H9 (cell line): ENCODE data around the gene PHLDB1. TPM values are rescaled to one million over a fixed set of nuclear protein-coding genes. Genes with fewer than 3 reads are reported as not detected.
A peak's percentile ranks its signal among the peaks of the same experiment; 100 is the strongest.
"Not testable (repeated sequence)": the region's sequence is repeated elsewhere in the genome, so short reads cannot be mapped to it uniquely, and the experiment has no call there.

Experiments used
- DNase-seq: peaks from one replicate; pipeline ENCODE4 v3.0.0-alpha.2; 2017
- H2AFZ ChIP-seq: one replicate; pipeline ENCODE4 v1.6.1; 2013; ENCODE audit warnings: mild to moderate bottlenecking, low read length, control low read depth, moderate library complexity
- H2AK5ac ChIP-seq: 2 replicates; pipeline ENCODE4 v1.6.1; 2013; ENCODE audit warnings: low read length, control low read depth, mixed read lengths; ENCODE audit not compliant: insufficient read length
- H2BK120ac ChIP-seq: one replicate; pipeline ENCODE4 v1.6.1; 2013; ENCODE audit warnings: low read depth, mild to moderate bottlenecking, low read length, control low read depth, inconsistent platforms; ENCODE audit not compliant: poor library complexity, severe bottlenecking
- H2BK12ac ChIP-seq: 2 replicates; pipeline ENCODE4 v1.6.1; 2013; ENCODE audit warnings: low read length, control low read depth, mixed read lengths, low read depth; ENCODE audit not compliant: insufficient read length
- H2BK15ac ChIP-seq: 2 replicates; pipeline ENCODE4 v1.6.1; 2013; ENCODE audit warnings: low read depth, low read length, control low read depth
- H2BK20ac ChIP-seq: one replicate; pipeline ENCODE4 v1.6.1; 2013; ENCODE audit warnings: low read depth, mild to moderate bottlenecking, low read length, control low read depth, inconsistent platforms; ENCODE audit not compliant: poor library complexity, severe bottlenecking
- H2BK5ac ChIP-seq: 2 replicates; pipeline ENCODE4 v1.6.1; 2013; ENCODE audit warnings: low read length, control low read depth, mixed read lengths; ENCODE audit not compliant: insufficient read length
- H3K14ac ChIP-seq: 2 replicates; pipeline ENCODE4 v1.6.1; 2013; ENCODE audit warnings: low read length, control low read depth; ENCODE audit not compliant: insufficient read depth
- H3K18ac ChIP-seq: 2 replicates; pipeline ENCODE4 v1.6.1; 2013; ENCODE audit warnings: low read depth, mild to moderate bottlenecking, mixed read lengths, low read length, control low read depth; ENCODE audit not compliant: insufficient read length
- H3K23ac ChIP-seq: 2 replicates; pipeline ENCODE4 v1.6.1; 2013; ENCODE audit warnings: low read length, control low read depth, mixed read lengths, low read depth; ENCODE audit not compliant: insufficient read length
- H3K23me2 ChIP-seq: 2 replicates; pipeline ENCODE4 v1.6.1; 2013; ENCODE audit warnings: low read depth, mild to moderate bottlenecking, mixed read lengths, low read length, control low read depth; ENCODE audit not compliant: insufficient read length, poor library complexity, severe bottlenecking
- H3K27ac ChIP-seq: 2 replicates; pipeline ENCODE4 v1.5.1; 2013; ENCODE audit warnings: low read length, control low read depth, mixed read lengths, low read depth; ENCODE audit not compliant: insufficient read length
- H3K27me3 ChIP-seq: 2 replicates; pipeline ENCODE4 v1.6.1; 2013; ENCODE audit warnings: low read length, control low read depth, inconsistent platforms; ENCODE audit not compliant: insufficient read depth
- H3K4ac ChIP-seq: 2 replicates; pipeline ENCODE4 v1.6.1; 2013; ENCODE audit warnings: low read depth, mild to moderate bottlenecking, control low read depth, inconsistent platforms, low read length, moderate library complexity
- H3K4me1 ChIP-seq: 2 replicates; pipeline ENCODE4 v1.6.1; 2013; ENCODE audit warnings: low read length, control low read depth, inconsistent platforms; ENCODE audit not compliant: insufficient read depth
- H3K4me2 ChIP-seq: 2 replicates; pipeline ENCODE4 v1.6.1; 2013; ENCODE audit warnings: low read length, control low read depth, mixed read lengths; ENCODE audit not compliant: insufficient read length, insufficient read depth
- H3K56ac ChIP-seq: 2 replicates; pipeline ENCODE4 v1.6.1; 2013; ENCODE audit warnings: low read depth, mild to moderate bottlenecking, mixed read lengths, low read length, control low read depth; ENCODE audit not compliant: insufficient read length
- H3K79me1 ChIP-seq: 2 replicates; pipeline ENCODE4 v1.6.1; 2013; ENCODE audit warnings: low read depth, mild to moderate bottlenecking, moderate library complexity, low read length, control low read depth, inconsistent platforms; ENCODE audit not compliant: insufficient read depth, poor library complexity, severe bottlenecking
- H3K79me2 ChIP-seq: 2 replicates; pipeline ENCODE4 v1.6.1; 2013; ENCODE audit warnings: low read length, control low read depth, inconsistent platforms; ENCODE audit not compliant: insufficient read depth
- H3K9ac ChIP-seq: 2 replicates; pipeline ENCODE4 v1.6.1; 2013; ENCODE audit warnings: low read length, control low read depth, mixed read lengths; ENCODE audit not compliant: insufficient read length; ENCODE audit errors: extremely low read depth
- H3K9me3 ChIP-seq: one replicate; pipeline ENCODE4 v1.6.1; 2013; ENCODE audit warnings: low read depth, low read length, inconsistent platforms; ENCODE audit not compliant: control insufficient read depth
- H3T11ph ChIP-seq: one replicate; pipeline ENCODE4 v1.6.1; 2013; ENCODE audit warnings: mild to moderate bottlenecking, low read length, control low read depth, inconsistent platforms
- H4K20me1 ChIP-seq: one replicate; pipeline ENCODE4 v1.6.1; 2013; ENCODE audit not compliant: control insufficient read depth, insufficient read length, insufficient read depth
- H4K5ac ChIP-seq: 2 replicates; pipeline ENCODE4 v1.6.1; 2013; ENCODE audit warnings: low read depth, mild to moderate bottlenecking, mixed read lengths, low read length, control low read depth; ENCODE audit not compliant: insufficient read length
- H4K8ac ChIP-seq: replicated peaks from 2 replicates; pipeline ENCODE4 v1.6.1; 2013; ENCODE audit warnings: low read length, control low read depth, mixed read lengths, low read depth; ENCODE audit not compliant: insufficient read length
- H4K91ac ChIP-seq: 2 replicates; pipeline ENCODE4 v1.6.1; 2013; ENCODE audit warnings: low read depth, mild to moderate bottlenecking, moderate library complexity, mixed read lengths, low read length, control low read depth; ENCODE audit not compliant: insufficient read length
- H3K27ac Mint-ChIP-seq, 3 experiments: 2 replicates in 2 of 3; 3 replicates in 1 of 3; pipeline ENCODE4 v1.8.0; 2020 to 2021; ENCODE audit warnings: mixed read lengths in 3 of 3, mild to moderate bottlenecking in 1 of 3, moderate library complexity in 1 of 3
- H3K27me3 Mint-ChIP-seq: 2 replicates; pipeline ENCODE4 v1.8.0; 2021; ENCODE audit warnings: low read depth, mild to moderate bottlenecking, moderate library complexity, mixed read lengths
- H3K36me3 Mint-ChIP-seq, 3 experiments: 2 replicates in 2 of 3; 3 replicates in 1 of 3; pipeline ENCODE4 v1.8.0; 2020 to 2021; ENCODE audit warnings: low read depth in 3 of 3, mixed read lengths in 3 of 3; ENCODE audit not compliant: insufficient read depth in 1 of 3
- H3K4me1 Mint-ChIP-seq, 2 experiments: 2 replicates each; pipeline ENCODE4 v1.8.0; 2020; ENCODE audit warnings: mixed read lengths in 2 of 2
- H3K4me3 Mint-ChIP-seq, 2 experiments: 2 replicates in 1 of 2; 3 replicates in 1 of 2; pipeline ENCODE4 v1.8.0; 2020 to 2021; ENCODE audit warnings: mild to moderate bottlenecking in 2 of 2, mixed read lengths in 2 of 2, moderate library complexity in 1 of 2
- H3K9me3 Mint-ChIP-seq, 2 experiments: 2 replicates in 1 of 2; 3 replicates in 1 of 2; pipeline ENCODE4 v1.8.0; 2020; ENCODE audit warnings: mild to moderate bottlenecking in 2 of 2, mixed read lengths in 2 of 2, moderate library complexity in 1 of 2
- CTCF ChIP-seq: fragments of 200-600 bp; sonication (generic); conservative IDR thresholded peaks from 3 replicates; pipeline ENCODE4 v1.8.0; 2021; ENCODE audit warnings: antibody characterized with exemption, mild to moderate bottlenecking
- WGBS: extraction: QIAGEN DNeasy Blood & Tissue Kit; methylation state at CpG from one replicate; pipeline ENCODE4 v1.1.7; 2013; ENCODE audit warnings: missing lambda C conversion rate, low lambda C conversion rate, mixed read lengths; ENCODE audit not compliant: insufficient read length; ENCODE audit errors: extremely low coverage; 5-methylcytosine and 5-hydroxymethylcytosine counted together
- total RNA-seq: library from RNA; stranded (reverse); gene quantifications from 2 replicates; pipeline ENCODE4 v1.2.1, GENCODE V29; 2021

PHLDB1 gene
- total RNA-seq, 1 experiment from 2014 or later, result 56.0 TPM

GRCh38 chr11:118574636-118575035 is 32.8 kb upstream of the PHLDB1 start:
- H2BK5ac ChIP-seq, result no peak overlapping the region
- peaks cover 19% of the 10 kb centered on the region; the same call in 1 of the 2 replicates for H3K79me2 ChIP-seq
- no peak overlapping the region for H3K9ac ChIP-seq
- no CpG with 5 or more reads among the region's 7 CpGs for WGBS
- no peak overlapping the region for H2AFZ ChIP-seq
- no peak overlapping the region for H4K5ac ChIP-seq
- peaks cover 8% of the 10 kb centered on the region for H3K79me1 ChIP-seq
- no peaks in the 10 kb centered on the region for H3K4me1 ChIP-seq
- TF ChIP-seq CTCF, result no peak
- Mint-ChIP-seq H3K27ac (peak overlapping the region in 1 of 3 experiments; percentile 40; a peak in 1 of 7 replicates), H3K9me3 (no peaks in the 10 kb centered on the region), H3K4me1 (peaks cover 16 to 20% of the 10 kb centered on the region in 2 experiments), H3K27me3 (peaks cover 2% of the 10 kb centered on the region), H3K36me3 (peaks cover 0 to 6% (median 0%) of the 10 kb centered on the region in 3 experiments; a peak in 2 of 7 replicates), H3K4me3 (peak overlapping the region; percentile 12 to 69; a peak in 1 of 5 replicates)
- peaks cover 7% of the 10 kb centered on the region for H3K23me2 ChIP-seq
- no peak overlapping the region for H3K56ac ChIP-seq
- no peaks in the 10 kb centered on the region for H4K20me1 ChIP-seq
- no peak overlapping the region for H4K8ac ChIP-seq
- H4K91ac ChIP-seq, result no peak overlapping the region
- no peak overlapping the region for H3K23ac ChIP-seq
- H3K4me2 ChIP-seq, result no peak overlapping the region
- no peaks in the 10 kb centered on the region for H3K9me3 ChIP-seq
- no peak for DNase-seq
- H3K27me3 ChIP-seq, result no peaks in the 10 kb centered on the region
- no peak overlapping the region for H2BK20ac ChIP-seq
- no peak overlapping the region for H2BK120ac ChIP-seq
- no peak overlapping the region for H3K27ac ChIP-seq
- H3K14ac ChIP-seq, result no peak overlapping the region
- no peak overlapping the region for H3K4ac ChIP-seq
- no peak overlapping the region for H2BK15ac ChIP-seq
- H3T11ph ChIP-seq, result no peak overlapping the region
- no peak overlapping the region for H2AK5ac ChIP-seq
- H3K18ac ChIP-seq, result no peak overlapping the region
- H2BK12ac ChIP-seq, result no peak overlapping the region

- not testable (repeated sequence) for H3K23ac ChIP-seq, H2BK15ac ChIP-seq, H3K9ac ChIP-seq, H3K4ac ChIP-seq, H2BK120ac ChIP-seq, H3K14ac ChIP-seq, H3K18ac ChIP-seq, H2BK12ac ChIP-seq, H3K9me3 ChIP-seq, H3K27me3 ChIP-seq, DNase-seq, H3K4me2 ChIP-seq, H3K9me3 Mint-ChIP-seq, H3K56ac ChIP-seq, H3K79me1 ChIP-seq, H2AFZ ChIP-seq, H3K27me3 Mint-ChIP-seq, H4K20me1 ChIP-seq, H3K27ac ChIP-seq, H4K91ac ChIP-seq, H3K4me3 Mint-ChIP-seq, H4K5ac ChIP-seq, H2BK20ac ChIP-seq, H3K4me1 ChIP-seq, H2AK5ac ChIP-seq, H4K8ac ChIP-seq, H3K27ac Mint-ChIP-seq, H3T11ph ChIP-seq, H3K23me2 ChIP-seq, H2BK5ac ChIP-seq
- H3K79me2 ChIP-seq, result peaks cover 13% of the 10 kb centered on the region; the same call in 1 of the 2 replicates
- H3K36me3 Mint-ChIP-seq, result peaks cover 4 to 18% (median 7%) of the 10 kb centered on the region in 3 experiments; a peak in 6 of 7 replicates
- peaks cover 13 to 16% of the 10 kb centered on the region in 2 experiments for H3K4me1 Mint-ChIP-seq
These were observed 29.4 kb upstream of the PHLDB1 start for GRCh38 chr11:118577995-118578394.
